MM.1S (cell line): ENCODE measurements around the gene GOLGA6A.

Experiments
- DNase-seq: peaks from one replicate; pipeline ENCODE4 v3.0.0-alpha.2; 2015
- H2AFZ ChIP-seq: fragments of 300-600 bp; sonication (generic); 2 replicates; pipeline ENCODE4 v1.6.0; 2016; ENCODE audit warnings: antibody characterized with exemption, low read length
- H3F3A ChIP-seq: fragments of 300-600 bp; sonication (generic); 2 replicates; pipeline ENCODE4 v1.6.1; 2016; ENCODE audit warnings: mild to moderate bottlenecking, antibody characterized with exemption, low read length, moderate library complexity, mixed read lengths; ENCODE audit not compliant: insufficient read depth
- H3K27ac ChIP-seq: fragments of 300-600 bp; sonication (generic); 2 replicates; pipeline ENCODE4 v1.5.1; 2016; ENCODE audit warnings: mild to moderate bottlenecking, low read length
- H3K27me3 ChIP-seq: fragments of 300-600 bp; sonication (generic); replicated peaks from 2 replicates; pipeline ENCODE4 v1.6.0; 2016; ENCODE audit warnings: low read length; ENCODE audit not compliant: insufficient read depth
- H3K36me3 ChIP-seq: fragments of 300-600 bp; sonication (generic); replicated peaks from 2 replicates; pipeline ENCODE4 v1.6.1; 2016; ENCODE audit warnings: mild to moderate bottlenecking, low read length, mixed read lengths; ENCODE audit not compliant: insufficient read depth
- H3K4me1 ChIP-seq: fragments of 300-600 bp; sonication (generic); 2 replicates; pipeline ENCODE4 v1.6.1; 2016; ENCODE audit warnings: low read length, mixed read lengths
- H3K4me2 ChIP-seq: fragments of 300-600 bp; sonication (generic); 2 replicates; pipeline ENCODE4 v1.6.0; 2016; ENCODE audit warnings: low read depth, low read length
- H3K4me3 ChIP-seq: fragments of 300-600 bp; sonication (generic); 2 replicates; pipeline ENCODE4 v1.5.1; 2016; ENCODE audit warnings: low read length, mixed read lengths
- H3K79me2 ChIP-seq: fragments of 300-600 bp; sonication (generic); 2 replicates; pipeline ENCODE4 v1.6.1; 2016; ENCODE audit warnings: mixed run types, low read length, mixed read lengths
- H3K9ac ChIP-seq: fragments of 300-600 bp; sonication (generic); 2 replicates; pipeline ENCODE4 v1.6.1; 2016; ENCODE audit warnings: low read length, mixed read lengths
- H3K9me2 ChIP-seq: fragments of 300-600 bp; sonication (generic); replicated peaks from 2 replicates; pipeline ENCODE4 v1.6.1; 2016; ENCODE audit warnings: mild to moderate bottlenecking, low read length, mixed read lengths; ENCODE audit not compliant: insufficient read depth
- H3K9me3 ChIP-seq: fragments of 300-600 bp; sonication (generic); replicated peaks from 2 replicates; pipeline ENCODE4 v1.6.1; 2016; ENCODE audit warnings: mild to moderate bottlenecking, low read length, mixed read lengths; ENCODE audit not compliant: insufficient read depth
- H4K20me1 ChIP-seq: fragments of 300-600 bp; sonication (generic); 2 replicates; pipeline ENCODE4 v1.6.1; 2016; ENCODE audit warnings: mild to moderate bottlenecking, low read length, moderate library complexity, mixed read lengths; ENCODE audit not compliant: insufficient read depth
- CTCF ChIP-seq: fragments of 300-600 bp; sonication (generic); IDR thresholded peaks from 2 replicates; pipeline ENCODE4 v1.5.1; 2016; ENCODE audit warnings: antibody characterized with exemption, low read length, mixed read lengths
- EZH2 ChIP-seq: fragments of 300-600 bp; sonication (generic); optimal IDR thresholded peaks from 2 replicates; pipeline ENCODE3; 2017; ENCODE audit warnings: low read depth, mild to moderate bottlenecking, antibody characterized with exemption, low read length, mixed read lengths
- EZH2phosphoT487 ChIP-seq: fragments of 300-600 bp; sonication (generic); IDR thresholded peaks from 2 replicates; pipeline ENCODE4 v1.6.1; 2018; ENCODE audit warnings: antibody characterized with exemption, low read length

Gene GOLGA6A

GRCh38 chr15:74043425-74044266 lies 38.7 kb downstream of the GOLGA6A start:
- Histone ChIP-seq H3F3A (no peaks in the 10 kb centered on the region), H3K79me2 (no peaks in the 10 kb centered on the region), H2AFZ (no peak overlapping the region), H3K36me3 (no peaks in the 10 kb centered on the region), H3K9me3 (no peaks in the 10 kb centered on the region), H3K9me2 (no peaks in the 10 kb centered on the region), H3K4me2 (no peak overlapping the region), H3K4me3 (no peak overlapping the region), H4K20me1 (no peaks in the 10 kb centered on the region), H3K4me1 (no peaks in the 10 kb centered on the region), H3K27me3 (no peaks in the 10 kb centered on the region), H3K9ac (no peak overlapping the region), H3K27ac (no peak overlapping the region)
- DNase-seq: no peak
- TF ChIP-seq EZH2 (no peak), CTCF (no peak), EZH2phosphoT487 (no peak)

- no peaks in the 10 kb centered on the region for H3F3A ChIP-seq
- no peak overlapping the region for H2AFZ ChIP-seq
- H3K9ac ChIP-seq: no peak overlapping the region
- H4K20me1 ChIP-seq: no peaks in the 10 kb centered on the region
- no peak overlapping the region for H3K27ac ChIP-seq
- no peak for TF ChIP-seq EZH2phosphoT487
- TF ChIP-seq CTCF: no peak
- TF ChIP-seq EZH2: no peak
- H3K9me3 ChIP-seq: no peaks in the 10 kb centered on the region
- no peak overlapping the region for H3K4me2 ChIP-seq
- H3K79me2 ChIP-seq: no peaks in the 10 kb centered on the region
- H3K4me3 ChIP-seq: no peak overlapping the region
- no peaks in the 10 kb centered on the region for H3K36me3 ChIP-seq
- H3K4me1 ChIP-seq: no peaks in the 10 kb centered on the region
- H3K9me2 ChIP-seq: no peaks in the 10 kb centered on the region
- H3K27me3 ChIP-seq: no peaks in the 10 kb centered on the region
- no peak for DNase-seq
Observed at GRCh38 chr15:74042603-74043424, 39.5 kb downstream of the GOLGA6A start.

GRCh38 chr15:74041777-74042435 lies 40.4 kb downstream of the GOLGA6A start:
- Histone ChIP-seq H3K79me2 (no peaks in the 10 kb centered on the region), H3K4me1 (no peaks in the 10 kb centered on the region), H3K9me3 (no peaks in the 10 kb centered on the region), H3K4me2 (no peak overlapping the region), H3K4me3 (no peak overlapping the region), H3K27ac (no peak overlapping the region), H3F3A (no peaks in the 10 kb centered on the region), H2AFZ (no peak overlapping the region), H3K27me3 (no peaks in the 10 kb centered on the region), H3K9me2 (no peaks in the 10 kb centered on the region), H3K36me3 (no peaks in the 10 kb centered on the region), H3K9ac (no peak overlapping the region), H4K20me1 (no peaks in the 10 kb centered on the region)
- TF ChIP-seq CTCF (no peak), EZH2phosphoT487 (no peak), EZH2 (no peak)
- DNase-seq: no peak
